HG03575 (cell line): Measurements from ENCODE around the gene OR4A15.

ENCODE experiments used
- ATAC-seq: cut with Tn5 transposase; IDR thresholded peaks from one replicate; pipeline ENCODE4 v1.9.1; 2021; ENCODE audit not compliant: unreplicated experiment, insufficient number of reproducible peaks, low FRiP score; ENCODE audit errors: extremely low read depth

OR4A15 gene

GRCh38 chr11:55367674-55368073 is at the start of gene OR4A15:
OR4A15 (plus strand) TSS chr11:55367974; CDS start chr11:55367974, 0 bp downstream.
- no peak for ATAC-seq

- no peak for ATAC-seq
These were observed 43.3 kb upstream of the OR4A15 start for GRCh38 chr11:55324500-55324899.

- ATAC-seq: no peak
These were observed 24.9 kb upstream of the OR4A15 start, which contains the start of gene OR4A16 for GRCh38 chr11:55342901-55343300. OR4A16 (plus strand) TSS chr11:55343201; CDS start chr11:55343201, 0 bp downstream.

- no peak for ATAC-seq
These were observed 22.5 kb upstream of the OR4A15 start for GRCh38 chr11:55345306-55345705.

- ATAC-seq: no peak
These were observed 18.7 kb upstream of the OR4A15 start for GRCh38 chr11:55349032-55349431.

- ATAC-seq: no peak
These were observed 10.1 kb upstream of the OR4A15 start for GRCh38 chr11:55357560-55358184.

- no peak for ATAC-seq
These were observed 33.2 kb downstream of the OR4A15 start for GRCh38 chr11:55401011-55401410.
